ENCODE results near the gene HOXC6. TPM values are rescaled to one million over a fixed set of nuclear protein-coding genes. Genes with fewer than 3 reads are reported as not detected.
A peak's percentile ranks its signal among the peaks of the same experiment; 100 is the strongest.

HOXC6 gene
- total and polyA plus RNA-seq, 9 of the 15 experiments (the other 6 are each of a cell fraction or from before 2014, with no cell fraction given): 0.06 to 4.0 (median 1.4) TPM

- no peak for DNase-seq (ENCODE audit: extremely low read depth in 1 of 4, low spot score in 3 of 4)
- Histone ChIP-seq H3K9me1 (ENCODE audit: control insufficient read depth, insufficient read depth, low read length) (no peaks in the 10 kb centered on the region), H3K9ac (ENCODE audit: insufficient read depth in 1 of 2, low read depth in 2 of 2, low read length in 2 of 2) (peak overlapping the region in 1 of 2 experiments; percentile 33; a peak in 1 of 4 replicates), H4K20me1 (replicated peaks; ENCODE audit: control insufficient read depth, insufficient read depth, low read length) (no peaks in the 10 kb centered on the region), H3K9me3 (replicated peaks; ENCODE audit: control insufficient read depth, insufficient read depth, low read depth, low read length) (no peaks in the 10 kb centered on the region), H3K4me2 (ENCODE audit: insufficient read depth, low read length) (no peak overlapping the region), H3K27ac (ENCODE audit: extremely low read depth, low read depth, low read length) (no peak overlapping the region), H3K79me2 (ENCODE audit: control insufficient read depth, insufficient read depth, low read length) (no peaks in the 10 kb centered on the region), H3K4me1 (replicated peaks in 1 of 2; ENCODE audit: control insufficient read depth in 2 of 2, insufficient read depth in 2 of 2, low read length in 2 of 2) (peaks cover 3 to 26% of the 10 kb centered on the region in 2 experiments; a peak in 4 of 5 replicates), H2AFZ (ENCODE audit: low read depth, low read length) (no peak overlapping the region), H3K27me3 (ENCODE audit: control insufficient read depth in 2 of 2, insufficient read depth in 2 of 2, low read length in 2 of 2) (no peaks in the 10 kb centered on the region), H3K4me3 (no peak overlapping the region), H3K36me3 (ENCODE audit: control insufficient read depth, insufficient read depth, low read length) (peaks cover 2% of the 10 kb centered on the region; the same call in 1 of the 3 replicates)
- in situ Hi-C loops (cut with MboI) (loop anchor here (10.0 kb wide), 1 partner anchor 168 kb away; no protein-coding TSS in a partner anchor), intact Hi-C loops (cut with micrococcal nuclease) (no loop called here)
- no peak for ATAC-seq
- ChIA-PET POLR2A (interaction anchor here (0.7 to 1.5 kb wide), 4 partner anchors 10 to 628 kb away, joined by 3 to 5 read pairs (median 4); no protein-coding TSS in a partner anchor), CTCF (ENCODE audit: low intra/inter-chr PET ratio) (interaction anchor here (0.7 kb wide), 1 partner anchor 110 kb away, joined by 3 read pairs; no protein-coding TSS in a partner anchor)
- FAIRE-seq: no peak
- WGBS (ENCODE audit: insufficient coverage, low coverage, missing lambda C conversion rate): 69% methylated on average over 21 of the region's 22 CpGs
- no TSS peak for BruUV-seq (replicated peaks)
- TF ChIP-seq, protein P1, sequence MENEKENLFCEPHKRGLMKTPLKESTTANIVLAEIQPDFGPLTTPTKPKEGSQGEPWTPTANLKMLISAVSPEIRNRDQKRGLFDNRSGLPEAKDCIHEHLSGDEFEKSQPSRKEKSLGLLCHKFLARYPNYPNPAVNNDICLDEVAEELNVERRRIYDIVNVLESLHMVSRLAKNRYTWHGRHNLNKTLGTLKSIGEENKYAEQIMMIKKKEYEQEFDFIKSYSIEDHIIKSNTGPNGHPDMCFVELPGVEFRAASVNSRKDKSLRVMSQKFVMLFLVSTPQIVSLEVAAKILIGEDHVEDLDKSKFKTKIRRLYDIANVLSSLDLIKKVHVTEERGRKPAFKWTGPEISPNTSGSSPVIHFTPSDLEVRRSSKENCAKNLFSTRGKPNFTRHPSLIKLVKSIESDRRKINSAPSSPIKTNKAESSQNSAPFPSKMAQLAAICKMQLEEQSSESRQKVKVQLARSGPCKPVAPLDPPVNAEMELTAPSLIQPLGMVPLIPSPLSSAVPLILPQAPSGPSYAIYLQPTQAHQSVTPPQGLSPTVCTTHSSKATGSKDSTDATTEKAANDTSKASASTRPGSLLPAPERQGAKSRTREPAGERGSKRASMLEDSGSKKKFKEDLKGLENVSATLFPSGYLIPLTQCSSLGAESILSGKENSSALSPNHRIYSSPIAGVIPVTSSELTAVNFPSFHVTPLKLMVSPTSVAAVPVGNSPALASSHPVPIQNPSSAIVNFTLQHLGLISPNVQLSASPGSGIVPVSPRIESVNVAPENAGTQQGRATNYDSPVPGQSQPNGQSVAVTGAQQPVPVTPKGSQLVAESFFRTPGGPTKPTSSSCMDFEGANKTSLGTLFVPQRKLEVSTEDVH (IDR thresholded peaks at IDR 0.05; ENCODE audit: low read depth, partially characterized antibody): no peak
- TF ChIP-seq KLF13 (tag; IDR thresholded peaks at IDR 0.05; ENCODE audit: borderline replicate concordance, low read depth) (no peak), TGIF2 (CRISPR knock-in tag; IDR thresholded peaks at IDR 0.05) (no peak), HLTF (IDR thresholded peaks at IDR 0.05) (no peak), ZNF511 (CRISPR knock-in tag; IDR thresholded peaks at IDR 0.05) (no peak), ZBTB40 (IDR thresholded peaks at IDR 0.05) (peak; percentile 50), ZBTB40 (CRISPR knock-in tag; IDR thresholded peaks at IDR 0.05) (no peak)
Observed at GRCh38 chr12:54026640-54027441, 1.4 kb upstream of the HOXC6 start.
